ENCODE measurements around the gene AGBL4.

Gene AGBL4

GRCh38 chr1:49394200-49394599 is 629.6 kb downstream of the AGBL4 start:
- no peak for ATAC-seq
- TF ChIP-seq ZNF8 (CRISPR knock-in tag; IDR thresholded peaks at IDR 0.05) (no peak), BACH2 (CRISPR knock-in tag; IDR thresholded peaks at IDR 0.05; ENCODE audit: borderline replicate concordance) (no peak), TOX (CRISPR knock-in tag; IDR thresholded peaks at IDR 0.05; ENCODE audit: borderline replicate concordance) (no peak), CSRNP3 (CRISPR knock-in tag; IDR thresholded peaks at IDR 0.05) (no peak), CSDC2 (CRISPR knock-in tag; IDR thresholded peaks at IDR 0.05) (no peak), RARB (CRISPR knock-in tag; IDR thresholded peaks at IDR 0.05) (no peak)

GRCh38 chr1:49389699-49390098 is 634.1 kb downstream of the AGBL4 start:
- peak; percentile 90 for ATAC-seq

GRCh38 chr1:49364676-49365075 is 659.1 kb downstream of the AGBL4 start:
- peak; percentile 81 for ATAC-seq
- TF ChIP-seq ZC3H10 (CRISPR knock-in tag; IDR thresholded peaks at IDR 0.05) (no peak), ISL1 (CRISPR knock-in tag; IDR thresholded peaks at IDR 0.05) (no peak), TSHZ2 (CRISPR knock-in tag; IDR thresholded peaks at IDR 0.05) (no peak), ZNF70 (CRISPR knock-in tag; IDR thresholded peaks at IDR 0.05) (no peak), CSRNP3 (CRISPR knock-in tag; IDR thresholded peaks at IDR 0.05) (no peak)

More at GRCh38 chr1:49389699-49390098, 634.1 kb downstream of the AGBL4 start:
- no peak for TF ChIP-seq ZNF70 (CRISPR knock-in tag; IDR thresholded peaks at IDR 0.05)
- peak; percentile 77 for TF ChIP-seq ISL1 (CRISPR knock-in tag; IDR thresholded peaks at IDR 0.05)
- TF ChIP-seq PATZ1 (CRISPR knock-in tag; IDR thresholded peaks at IDR 0.05; ENCODE audit: borderline replicate concordance): peak; percentile 33; the same call in 1 of the 2 replicates
- TF ChIP-seq ZNF565 (CRISPR knock-in tag; conservative IDR thresholded peaks at IDR 0.05; ENCODE audit: low read depth): no peak
- TF ChIP-seq CSDC2 (CRISPR knock-in tag; IDR thresholded peaks at IDR 0.05): no peak
- TF ChIP-seq PPARA (CRISPR knock-in tag; IDR thresholded peaks at IDR 0.05; ENCODE audit: borderline replicate concordance): no peak

GRCh38 chr1:49363628-49364027 is 660.1 kb downstream of the AGBL4 start:
- no peak for TF ChIP-seq POU6F1 (CRISPR knock-in tag; IDR thresholded peaks at IDR 0.05; ENCODE audit: borderline replicate concordance, low read depth)
- no peak for TF ChIP-seq ESRRG (CRISPR knock-in tag; IDR thresholded peaks at IDR 0.05)
- no peak for TF ChIP-seq ZFP3 (CRISPR knock-in tag; IDR thresholded peaks at IDR 0.05)
- TF ChIP-seq PATZ1 (CRISPR knock-in tag; IDR thresholded peaks at IDR 0.05; ENCODE audit: borderline replicate concordance): no peak
- TF ChIP-seq SNAI2 (CRISPR knock-in tag; IDR thresholded peaks at IDR 0.05): no peak
- no peak for TF ChIP-seq TOX (CRISPR knock-in tag; IDR thresholded peaks at IDR 0.05; ENCODE audit: borderline replicate concordance)
- no peak for TF ChIP-seq CREB5 (CRISPR knock-in tag; IDR thresholded peaks at IDR 0.05; ENCODE audit: low read depth)
- no peak for TF ChIP-seq TCF4 (CRISPR knock-in tag; IDR thresholded peaks at IDR 0.05; ENCODE audit: borderline replicate concordance)
- TF ChIP-seq OSR1 (CRISPR knock-in tag; IDR thresholded peaks at IDR 0.05): no peak
- TF ChIP-seq ZNF8 (CRISPR knock-in tag; IDR thresholded peaks at IDR 0.05): no peak
- no peak for TF ChIP-seq ZNF565 (CRISPR knock-in tag; conservative IDR thresholded peaks at IDR 0.05; ENCODE audit: low read depth)
- ATAC-seq: no peak
